Tibial nerve (tissue), 4 donors: ENCODE results near the gene SESTD1. TPM values are rescaled to one million over a fixed set of nuclear protein-coding genes. Genes with fewer than 3 reads are reported as not detected.

Experiments used
- DNase-seq, 2 donors: peaks; one replicate each; pipeline ENCODE4 v3.0.0-alpha.2; 2019; ENCODE audit warnings: low spot score in 2 of 2
- H3K27ac ChIP-seq, 4 donors: fragments of 200-600 bp; sonication (generic) in 3 of 4; one replicate each; pipeline ENCODE4 v1.5.1; 2017 to 2019; ENCODE audit warnings: mild to moderate bottlenecking in 1 of 4
- H3K27me3 ChIP-seq, 2 donors: fragments of 200-600 bp; sonication (generic) in 1 of 2; one replicate each; pipeline versions ENCODE4 v1.5.1 to v1.6.0; 2017 to 2019
- H3K36me3 ChIP-seq, 3 donors: fragments of 200-600 bp; sonication (generic); one replicate each; pipeline ENCODE4 v1.5.1; 2018 to 2019
- H3K4me1 ChIP-seq, 4 donors: fragments of 200-600 bp; sonication (generic) in 3 of 4; one replicate each; pipeline ENCODE4 v1.5.1; 2017 to 2019
- H3K4me3 ChIP-seq, 4 donors: fragments of 200-600 bp; sonication (generic) in 3 of 4; one replicate each; pipeline ENCODE4 v1.5.1; 2017 to 2019; ENCODE audit warnings: mild to moderate bottlenecking in 1 of 4, moderate library complexity in 1 of 4
- H3K9me3 ChIP-seq, 4 donors: fragments of 200-600 bp; sonication (generic) in 3 of 4; one replicate each; pipeline ENCODE4 v1.5.1; 2017 to 2019
- CTCF ChIP-seq, 5 experiments: fragments of 200-600 bp in 3 of 5; fragments of 450-650 bp in 2 of 5; sonication (generic) in 3 of 5; IDR thresholded peaks; one replicate each; pipeline ENCODE4 v1.5.1; 2016 to 2019; ENCODE audit warnings: antibody characterized with exemption in 5 of 5, mild to moderate bottlenecking in 3 of 5, moderate library complexity in 2 of 5
- EP300 ChIP-seq, 2 donors: sonication (generic); formaldehyde crosslinking; IDR thresholded peaks; one replicate each; pipeline ENCODE4 v1.6.1; 2017; ENCODE audit warnings: antibody characterized with exemption in 2 of 2, mild to moderate bottlenecking in 1 of 2
- POLR2A ChIP-seq, 2 donors: fragments of 450-650 bp; IDR thresholded peaks; one replicate each; pipeline ENCODE4 v1.6.1; 2017; ENCODE audit warnings: antibody characterized with exemption in 2 of 2, mild to moderate bottlenecking in 2 of 2, moderate library complexity in 2 of 2
- WGBS, 2 donors: methylation state at CpG; one replicate each; pipeline ENCODE4 v1.1.5; 2018; 5-methylcytosine and 5-hydroxymethylcytosine counted together
- total RNA-seq, 4 donors: library from RNA; depleted of rRNA; stranded (reverse); fragments of >200 nt; gene quantifications; one replicate each; pipeline ENCODE4 v1.1.0, GENCODE V29; 2016

The SESTD1 gene
- total RNA-seq, 4 donors from 2014 or later: 62.1 to 82.4 (median 73.1) TPM

GRCh38 chr2:179172894-179173293 lies 91.7 kb downstream of the SESTD1 start:
- DNase-seq: no peak
- TF ChIP-seq CTCF (IDR thresholded peaks at IDR 0.05): no peak
- TF ChIP-seq POLR2A (IDR thresholded peaks at IDR 0.05): no peak
- TF ChIP-seq EP300 (IDR thresholded peaks at IDR 0.05): no peak
- no peak overlapping the region for H3K27ac ChIP-seq
- no peak overlapping the region for H3K4me3 ChIP-seq
- H3K27me3 ChIP-seq: no peaks in the 10 kb centered on the region
- H3K9me3 ChIP-seq: no peaks in the 10 kb centered on the region
- WGBS, 2 donors: 95 to 98% methylated on average over 2 of the region's 2 CpGs
- H3K36me3 ChIP-seq: peaks cover 0 to 28% (median 0%) of the 10 kb centered on the region in 3 donors
- peaks cover 0 to 22% (median 0%) of the 10 kb centered on the region in 4 donors for H3K4me1 ChIP-seq

GRCh38 chr2:179171371-179171770 lies 93.3 kb downstream of the SESTD1 start:
- H3K27ac ChIP-seq: no peak overlapping the region
- 89 to 97% methylated on average over 1 of the region's 1 CpG for WGBS, 2 donors

GRCh38 chr2:179170901-179171300 lies 93.7 kb downstream of the SESTD1 start:
- no peak for DNase-seq
- WGBS, 2 donors: 90% methylated on average over 1 of the region's 1 CpG
- H3K4me3 ChIP-seq: no peak overlapping the region
- no peaks in the 10 kb centered on the region for H3K9me3 ChIP-seq
- no peak for TF ChIP-seq CTCF (IDR thresholded peaks at IDR 0.05)
- no peak for TF ChIP-seq POLR2A (IDR thresholded peaks at IDR 0.05)
- TF ChIP-seq EP300 (IDR thresholded peaks at IDR 0.05): no peak
- no peaks in the 10 kb centered on the region for H3K27me3 ChIP-seq
- H3K4me1 ChIP-seq: peaks cover 0 to 9% (median 0%) of the 10 kb centered on the region in 4 donors
- no peak overlapping the region for H3K27ac ChIP-seq
- peaks cover 0 to 41% (median 0%) of the 10 kb centered on the region in 3 donors for H3K36me3 ChIP-seq

More at GRCh38 chr2:179171371-179171770, 93.3 kb downstream of the SESTD1 start:
- TF ChIP-seq POLR2A (IDR thresholded peaks at IDR 0.05) (no peak), EP300 (IDR thresholded peaks at IDR 0.05) (no peak), CTCF (IDR thresholded peaks at IDR 0.05) (no peak)
- Histone ChIP-seq H3K4me3 (no peak overlapping the region), H3K36me3 (peaks cover 0 to 40% (median 0%) of the 10 kb centered on the region in 3 donors), H3K4me1 (peaks cover 0 to 9% (median 0%) of the 10 kb centered on the region in 4 donors), H3K9me3 (no peaks in the 10 kb centered on the region), H3K27me3 (no peaks in the 10 kb centered on the region)
- no peak for DNase-seq

- 78 to 83% methylated on average over 3 of the region's 3 CpGs for WGBS, 2 donors
- Histone ChIP-seq H3K27me3 (no peaks in the 10 kb centered on the region), H3K27ac (no peak overlapping the region), H3K4me1 (no peaks in the 10 kb centered on the region), H3K4me3 (no peak overlapping the region), H3K36me3 (peaks cover 0 to 55% (median 0%) of the 10 kb centered on the region in 3 donors), H3K9me3 (no peaks in the 10 kb centered on the region)
- DNase-seq: no peak
- TF ChIP-seq CTCF (IDR thresholded peaks at IDR 0.05): no peak
- no peak for TF ChIP-seq POLR2A (IDR thresholded peaks at IDR 0.05)
- TF ChIP-seq EP300 (IDR thresholded peaks at IDR 0.05): no peak
Observed at GRCh38 chr2:179165356-179166000, 99.2 kb downstream of the SESTD1 start.

- WGBS, 2 donors: 97 to 98% methylated on average over 1 of the region's 1 CpG
- Histone ChIP-seq H3K27ac (no peak overlapping the region), H3K4me3 (no peak overlapping the region), H3K36me3 (peaks cover 0 to 57% (median 0%) of the 10 kb centered on the region in 3 donors), H3K9me3 (no peaks in the 10 kb centered on the region), H3K27me3 (no peaks in the 10 kb centered on the region), H3K4me1 (peaks cover 0 to 4% (median 0%) of the 10 kb centered on the region in 4 donors)
- no peak for TF ChIP-seq EP300 (IDR thresholded peaks at IDR 0.05)
- TF ChIP-seq POLR2A (IDR thresholded peaks at IDR 0.05): no peak
- no peak for TF ChIP-seq CTCF (IDR thresholded peaks at IDR 0.05)
- DNase-seq: no peak
Observed at GRCh38 chr2:179141206-179141605, 123.4 kb downstream of the SESTD1 start.
